Activated CD4-positive, alpha-beta T cell treated with anti-CD3 and anti-CD28 coated beads for 48 hours (primary cell): Measurements from ENCODE around the gene AGRN.
"Not testable (repeated sequence)": the region's sequence is repeated elsewhere in the genome, so short reads cannot be mapped to it uniquely, and the experiment has no call there.

Experiments
- DNase-seq: peaks from one replicate; pipeline ENCODE4 v3.0.0-alpha.2; 2020

AGRN gene

DNA sequence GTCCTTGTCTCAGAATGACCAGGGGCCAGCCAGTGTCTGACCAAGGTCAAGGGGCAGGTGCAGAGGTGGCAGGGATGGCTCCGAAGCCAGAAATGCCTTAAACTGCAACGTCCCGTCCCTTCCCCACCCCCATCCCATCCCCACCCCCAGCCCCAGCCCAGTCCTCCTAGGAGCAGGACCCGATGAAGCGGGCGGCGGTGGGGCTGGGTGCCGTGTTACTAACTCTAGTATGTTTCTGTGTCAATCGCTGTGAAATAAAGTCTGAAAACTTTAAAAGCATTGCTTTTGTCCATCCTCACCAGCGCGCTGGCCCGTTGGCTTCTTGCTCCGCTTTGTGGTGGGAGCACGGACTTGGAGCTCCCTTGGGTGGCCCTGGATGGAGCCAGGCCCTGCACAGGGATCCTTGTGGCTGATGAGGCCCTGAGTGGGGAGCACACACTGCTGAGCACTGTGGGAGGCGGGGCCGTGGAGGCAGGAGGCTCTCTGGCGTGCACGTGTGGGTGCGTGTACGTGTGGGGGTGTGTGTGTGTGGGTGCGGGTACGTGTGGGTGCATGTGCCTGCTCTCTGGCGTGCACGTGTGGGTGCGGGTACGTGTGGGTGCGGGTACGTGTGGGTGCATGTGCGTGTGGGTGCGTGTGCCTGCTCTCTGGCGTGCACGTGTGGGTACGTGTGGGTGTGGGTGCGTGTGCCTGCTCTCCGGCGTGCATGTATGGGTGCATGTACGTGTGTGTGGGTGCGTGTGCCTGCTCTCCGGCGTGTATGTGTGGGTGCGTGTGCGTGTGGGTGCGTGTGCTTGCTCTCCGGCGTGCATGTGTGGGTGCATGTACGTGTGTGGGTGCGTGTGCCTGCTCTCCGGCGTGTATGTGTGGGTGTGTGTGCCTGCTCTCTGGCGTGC, 36.2 kb downstream of the AGRN start:
- DNase-seq: no peak

DNA sequence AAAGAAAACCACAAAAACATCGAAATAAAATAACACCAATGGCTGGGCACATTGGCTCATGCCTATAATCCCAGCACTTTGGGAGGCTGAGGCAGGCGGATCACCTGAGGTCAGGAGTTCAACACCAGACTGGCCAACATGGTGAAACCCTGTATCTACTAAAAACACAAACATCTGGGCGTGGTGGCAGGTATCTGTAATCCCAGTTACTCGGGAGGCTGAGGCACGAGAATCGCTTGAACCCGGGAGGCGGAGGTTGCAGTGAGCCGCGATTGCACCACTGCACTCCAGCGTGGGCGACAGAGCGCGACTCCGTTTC, 37.8 kb downstream of the AGRN start:
- DNase-seq: not testable (repeated sequence)

DNA sequence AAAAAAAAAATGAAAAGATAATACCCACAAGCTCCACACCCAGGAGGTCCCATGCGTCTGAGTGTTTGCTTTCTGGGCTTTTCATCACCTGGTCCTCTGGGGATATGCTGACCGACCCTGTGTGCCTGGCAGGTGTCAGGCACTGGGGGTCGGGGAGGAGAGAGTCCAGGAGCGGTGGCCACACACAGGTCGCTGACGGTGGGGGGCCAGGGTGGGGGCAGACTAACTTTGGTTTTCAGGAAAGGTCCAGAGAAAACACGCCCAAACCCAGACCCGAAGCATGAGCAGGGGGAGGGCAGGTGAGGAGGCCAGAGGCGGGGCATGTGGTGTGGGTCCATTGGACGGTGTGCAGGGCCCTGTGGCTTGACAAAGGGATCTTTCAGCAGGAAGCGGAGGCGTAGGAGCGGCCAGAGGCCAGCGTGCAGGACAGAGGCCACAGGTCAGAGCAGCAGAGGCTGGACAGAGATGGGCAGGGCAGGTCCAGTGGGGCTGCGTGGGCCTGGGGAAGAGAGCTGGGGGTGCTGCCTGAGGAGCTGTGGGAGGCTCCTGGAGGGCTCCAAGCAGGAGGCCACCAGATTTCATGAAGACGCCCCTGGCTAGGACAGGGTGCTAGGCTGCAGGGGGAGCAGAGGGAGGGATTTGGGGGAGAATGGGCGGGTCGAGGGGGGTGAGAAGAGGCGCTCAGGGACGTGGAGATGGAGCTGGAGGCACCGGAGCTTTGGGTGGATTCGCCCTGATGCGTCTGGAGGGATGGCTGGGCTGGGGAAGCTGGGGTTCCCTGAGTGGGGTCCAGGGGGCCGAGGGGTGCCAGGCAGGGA, 38.4 kb downstream of the AGRN start:
- no peak for DNase-seq

DNA sequence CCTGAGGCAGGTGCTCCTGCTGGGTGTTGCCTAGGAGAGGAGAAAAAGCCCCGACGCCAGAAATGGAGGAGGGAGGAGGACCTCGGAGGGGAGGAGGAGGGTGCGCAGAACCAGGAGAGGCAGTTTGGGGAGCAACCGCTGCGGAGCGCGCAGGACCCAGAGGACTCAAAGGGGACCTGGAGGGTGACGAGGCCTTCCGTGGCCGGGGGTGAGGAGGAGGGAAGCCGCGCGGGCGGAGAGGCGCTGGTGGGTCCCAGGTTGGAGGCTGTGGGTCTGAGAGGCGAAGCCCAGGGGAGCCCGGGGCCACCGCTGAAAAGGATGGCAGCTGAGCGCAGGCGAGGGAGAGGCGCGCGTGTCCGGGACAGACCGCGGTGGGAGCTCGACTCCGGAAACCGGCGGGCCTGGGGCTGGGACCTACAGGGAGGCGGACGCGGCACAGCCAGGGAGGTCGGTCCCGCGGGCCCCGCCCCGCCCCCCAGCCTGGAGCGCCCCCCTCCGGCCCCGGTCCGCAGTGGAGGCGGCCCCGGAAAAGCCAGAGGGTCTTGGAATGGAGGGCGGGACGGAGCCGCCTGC, 39.1 kb downstream of the AGRN start:
- peak; percentile 51 for DNase-seq

DNA sequence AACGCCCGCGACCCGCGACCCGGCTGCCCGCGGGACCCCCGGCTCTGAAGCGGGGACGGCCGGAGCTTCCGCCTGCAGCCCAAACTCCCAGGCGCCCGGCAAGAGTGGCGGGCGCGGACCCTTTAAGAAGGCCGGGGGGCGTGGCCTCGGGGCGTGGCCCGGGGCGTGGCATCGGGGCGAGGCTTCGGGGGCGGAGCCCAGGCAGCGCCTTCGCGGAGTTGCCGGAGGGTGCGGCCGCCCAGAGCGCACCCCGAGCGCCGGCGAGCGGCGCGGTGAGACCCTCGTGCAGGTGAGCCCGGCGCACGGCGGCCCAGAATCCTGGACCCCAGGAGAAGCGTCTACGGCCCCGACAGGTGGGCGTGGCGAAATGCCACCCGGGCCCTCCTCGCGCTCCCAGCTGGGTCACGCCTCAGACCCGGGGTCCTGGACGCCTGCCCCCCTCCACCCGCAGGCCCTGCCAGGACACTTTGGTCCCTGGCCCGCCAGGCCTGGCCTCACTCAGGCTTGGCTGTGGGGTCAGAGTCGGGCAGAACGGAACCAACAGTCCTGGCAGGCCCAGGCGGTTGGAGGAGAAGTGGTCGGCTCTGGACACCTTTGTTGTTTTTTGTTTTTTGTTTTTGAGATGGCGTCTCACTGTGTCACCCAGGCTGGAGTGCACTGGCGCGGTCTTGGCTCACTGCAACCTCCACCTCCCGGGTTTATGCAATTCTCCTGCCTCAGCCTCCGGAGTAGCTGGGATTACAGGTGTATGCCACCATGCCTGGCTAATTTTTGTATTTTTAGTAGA, 39.8 kb downstream of the AGRN start:
- peak; percentile 94 for DNase-seq

DNA sequence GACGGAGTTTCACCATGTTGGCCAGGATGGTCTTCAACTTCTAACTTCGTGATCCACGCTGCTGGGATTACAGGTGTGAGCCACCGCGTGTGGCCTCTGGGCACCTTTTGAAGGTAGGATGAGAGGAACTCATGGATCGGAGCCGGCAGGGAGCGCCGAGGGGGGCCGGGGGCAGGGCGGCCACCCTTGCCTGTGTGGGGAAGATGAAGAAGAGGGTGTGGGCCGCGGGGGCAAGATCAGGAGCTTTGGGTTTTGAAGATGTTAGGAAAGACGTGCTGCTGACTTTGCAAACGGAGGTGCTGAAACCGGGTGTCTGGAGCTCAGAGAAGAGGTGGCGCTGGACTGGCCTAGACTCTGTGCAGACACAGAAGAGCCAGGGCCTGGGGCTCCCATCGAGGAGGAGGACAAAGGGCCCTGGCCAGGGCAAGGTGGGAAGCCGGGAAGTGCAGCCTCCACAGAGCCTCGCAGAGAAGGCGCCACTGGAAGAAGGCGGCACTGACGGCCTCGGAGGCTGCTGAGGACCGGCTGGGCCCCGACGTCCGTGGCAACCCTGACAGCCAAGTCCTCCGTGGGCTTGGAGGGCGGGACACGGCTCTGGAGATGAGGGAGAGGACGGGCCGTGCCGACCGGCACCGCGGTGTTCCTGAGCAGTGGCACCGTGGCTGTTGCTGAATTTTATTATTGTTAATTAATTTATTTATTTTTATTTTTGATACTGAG, 40.5 kb downstream of the AGRN start:
- no peak for DNase-seq

DNA sequence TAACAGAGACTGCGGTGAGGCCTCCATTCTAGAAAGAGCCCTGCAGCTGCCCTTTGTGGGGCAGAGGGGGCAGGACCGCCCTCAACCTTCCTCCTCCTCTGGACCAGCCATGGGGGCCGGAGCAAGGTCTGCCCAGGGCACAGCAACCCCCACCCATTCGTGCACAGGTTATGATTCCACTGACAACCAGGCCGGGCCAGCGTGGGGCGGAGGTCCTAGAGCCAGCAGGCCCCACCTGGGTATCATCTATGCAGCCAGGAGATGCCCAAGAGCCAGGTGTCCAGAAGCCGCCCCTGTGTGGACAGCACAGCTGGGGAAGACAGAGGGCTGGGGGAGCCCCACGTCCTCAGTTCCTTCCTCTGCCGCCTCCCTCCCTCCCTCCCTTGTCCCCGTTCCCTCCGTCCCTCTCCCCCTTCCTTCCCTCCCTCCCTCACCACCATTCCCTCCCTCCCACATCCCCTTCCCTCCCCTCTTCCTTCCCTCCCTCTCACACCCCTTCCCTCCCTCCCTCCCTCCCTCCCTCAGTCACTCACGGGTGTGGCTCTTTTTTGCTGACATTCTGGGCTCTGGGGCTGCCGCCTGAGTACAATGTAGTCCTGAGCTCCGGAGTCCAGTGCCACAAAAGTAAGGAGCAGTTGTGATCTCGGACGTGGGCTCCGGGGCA, 41.9 kb downstream of the AGRN start:
- no peak for DNase-seq

DNA sequence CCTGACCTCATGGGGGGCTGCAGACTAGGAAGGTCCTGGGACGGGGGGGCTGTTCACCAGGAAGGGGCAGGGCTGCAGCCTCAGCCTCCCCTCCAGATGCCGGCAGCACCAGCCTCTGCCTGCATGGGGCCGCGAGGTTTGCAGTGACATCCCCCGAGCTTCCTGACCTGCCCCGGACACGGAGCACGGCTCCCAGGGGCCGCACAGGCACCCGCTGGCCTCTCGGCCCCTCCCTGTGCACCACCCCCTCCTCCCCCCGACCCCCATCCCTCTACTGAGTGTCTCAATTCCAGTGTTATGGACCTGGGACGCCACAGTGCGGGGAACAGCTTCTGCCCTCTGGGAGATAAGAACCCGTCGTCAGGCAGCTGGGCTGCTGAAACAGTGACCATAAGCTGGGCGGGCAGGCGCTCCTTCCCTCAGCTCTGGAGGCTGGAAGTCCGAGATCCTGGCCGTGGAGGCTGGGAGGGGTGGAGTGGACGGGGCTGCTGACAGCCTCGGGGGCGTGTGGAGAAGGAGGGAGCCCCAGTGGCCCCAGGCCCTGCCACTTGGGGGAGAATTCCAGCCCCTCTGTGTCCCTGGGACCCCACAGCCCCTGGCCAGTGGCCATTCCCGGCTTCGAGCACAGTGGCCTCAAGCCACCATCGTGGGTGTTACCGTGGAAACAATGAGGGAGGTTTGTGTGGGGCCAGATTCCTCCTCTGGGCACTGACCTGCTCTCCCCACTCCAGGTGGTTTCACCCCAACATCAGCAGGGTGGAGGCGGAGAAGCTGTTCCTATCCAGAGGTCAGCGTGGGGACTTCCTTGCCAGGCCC, 42.6 kb downstream of the AGRN start:
- DNase-seq: no peak

DNA sequence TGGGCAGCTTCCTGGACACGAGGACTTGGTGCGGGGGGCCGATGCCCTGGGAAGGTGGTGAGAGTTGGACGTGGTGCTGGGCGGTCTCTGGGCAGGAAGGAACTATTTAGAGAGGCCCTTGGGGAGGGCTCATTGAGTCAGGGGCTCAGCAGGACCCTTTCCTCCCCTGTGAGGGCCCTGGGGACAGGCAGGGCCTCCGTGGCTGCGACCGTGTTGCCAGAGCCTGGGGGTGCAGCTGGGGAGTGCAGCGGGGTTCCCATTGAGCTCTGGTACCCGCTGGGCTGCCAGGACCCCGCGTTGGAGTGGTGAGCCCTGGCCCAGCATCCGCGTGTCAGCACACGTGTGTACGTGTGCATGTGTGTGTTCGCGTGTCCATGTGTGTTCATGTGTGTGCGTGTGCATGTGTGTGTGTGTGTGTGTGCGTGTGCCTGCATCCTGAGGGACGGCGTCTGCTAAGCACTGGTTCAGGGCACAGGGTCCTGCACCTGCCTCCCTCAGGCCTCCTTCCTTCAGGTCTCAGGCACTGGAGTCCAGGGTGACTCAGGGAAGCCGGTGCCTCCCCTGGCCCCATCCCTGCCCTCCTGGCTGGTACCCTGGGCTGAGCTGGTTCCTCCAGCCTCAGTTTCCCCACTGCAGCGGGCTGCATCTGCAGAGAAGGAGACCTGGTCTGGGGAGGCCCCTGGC, 43.5 kb downstream of the AGRN start:
- no peak for DNase-seq

DNA sequence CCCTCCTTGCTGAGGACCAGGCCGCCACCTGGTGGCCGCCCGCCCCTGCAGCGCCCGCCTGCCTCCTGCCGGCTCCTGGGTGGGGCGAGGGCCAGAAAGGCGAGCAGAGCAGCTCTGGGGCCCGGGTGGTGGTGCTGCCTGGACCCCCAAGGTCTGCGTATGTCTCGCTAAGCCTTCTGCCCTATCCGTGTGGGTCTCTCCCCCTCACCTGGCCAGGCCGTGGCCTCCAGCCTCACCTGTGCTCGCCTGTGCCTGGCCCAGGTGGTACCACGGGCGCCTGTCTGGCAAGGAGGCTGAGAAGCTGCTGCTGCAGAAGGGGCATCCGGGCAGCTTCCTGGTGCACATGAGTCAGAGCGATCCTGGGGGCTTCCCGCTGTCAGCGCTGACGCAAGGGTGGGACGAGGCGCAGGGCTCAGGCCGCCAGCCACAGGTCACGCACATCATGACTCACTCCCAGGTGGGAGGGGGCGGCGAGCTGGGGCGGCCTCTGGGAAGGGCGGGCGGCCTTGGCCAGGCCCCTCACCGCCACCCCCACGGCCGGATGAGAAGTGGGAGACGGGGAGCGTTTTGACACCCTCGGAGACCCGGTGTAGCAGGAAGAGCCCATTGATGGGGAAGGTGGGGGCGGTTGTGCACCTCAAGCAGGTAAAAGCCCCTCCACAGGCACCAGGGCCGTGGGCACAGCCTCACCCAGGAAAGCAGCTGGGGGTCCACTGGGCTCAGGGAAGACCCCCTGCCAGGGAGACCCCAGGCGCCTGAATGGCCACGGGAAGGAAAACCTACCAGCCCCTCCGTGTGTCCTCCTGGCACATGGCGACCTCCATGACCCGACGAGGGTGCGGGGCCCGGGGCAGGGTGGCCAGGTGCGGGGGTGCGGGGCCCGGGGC, 44.3 kb downstream of the AGRN start:
- DNase-seq: peak; percentile 89

DNA sequence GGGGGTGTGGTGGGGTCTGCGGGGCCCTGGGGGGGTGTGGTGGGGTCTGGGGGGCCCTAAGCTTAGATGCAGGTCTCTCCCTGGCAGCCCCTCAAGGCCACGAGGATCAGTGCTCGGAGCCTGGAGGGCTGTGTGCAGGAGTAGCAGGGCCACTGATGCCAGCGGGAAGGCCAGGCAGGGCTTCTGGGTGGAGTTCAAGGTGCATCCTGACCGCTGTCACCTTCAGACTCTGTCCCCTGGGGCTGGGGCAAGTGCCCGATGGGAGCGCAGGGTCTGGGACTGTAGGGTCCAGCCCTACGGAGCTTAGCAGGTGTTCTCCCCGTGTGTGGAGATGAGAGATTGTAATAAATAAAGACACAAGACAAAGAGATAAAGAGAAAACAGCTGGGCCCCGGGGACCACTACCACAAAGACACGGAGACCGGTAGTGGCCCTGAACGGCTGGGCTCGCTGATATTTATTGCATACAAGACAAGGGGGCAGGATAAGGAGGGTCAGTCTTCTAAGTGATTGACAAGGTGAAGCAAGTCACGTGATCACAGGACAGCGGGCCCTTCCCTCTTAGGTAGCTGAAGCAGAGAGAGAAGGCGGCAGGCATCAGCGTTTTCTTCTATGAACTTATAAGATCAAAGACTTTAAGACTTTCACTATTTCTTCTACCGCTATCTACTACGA, 45.5 kb downstream of the AGRN start:
- no peak for DNase-seq

DNA sequence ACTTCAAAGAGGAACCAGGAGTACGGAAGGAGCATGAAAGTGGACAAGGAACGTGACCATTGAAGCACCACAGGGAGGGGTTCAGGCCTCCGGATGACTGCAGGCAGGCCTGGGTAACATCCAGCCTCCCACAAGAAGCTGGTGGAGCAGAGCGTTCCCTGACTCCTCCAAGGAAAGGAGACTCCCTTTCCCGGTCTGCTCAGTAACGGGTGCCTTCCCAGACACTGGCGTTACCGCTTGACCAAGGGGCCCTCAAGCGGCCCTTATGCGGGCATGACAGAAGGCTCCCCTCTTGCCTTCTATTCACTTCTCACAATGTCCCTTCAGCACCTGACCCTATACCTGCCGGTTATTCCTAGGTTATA, 46.0 kb downstream of the AGRN start:
- not testable (repeated sequence) for DNase-seq

DNA sequence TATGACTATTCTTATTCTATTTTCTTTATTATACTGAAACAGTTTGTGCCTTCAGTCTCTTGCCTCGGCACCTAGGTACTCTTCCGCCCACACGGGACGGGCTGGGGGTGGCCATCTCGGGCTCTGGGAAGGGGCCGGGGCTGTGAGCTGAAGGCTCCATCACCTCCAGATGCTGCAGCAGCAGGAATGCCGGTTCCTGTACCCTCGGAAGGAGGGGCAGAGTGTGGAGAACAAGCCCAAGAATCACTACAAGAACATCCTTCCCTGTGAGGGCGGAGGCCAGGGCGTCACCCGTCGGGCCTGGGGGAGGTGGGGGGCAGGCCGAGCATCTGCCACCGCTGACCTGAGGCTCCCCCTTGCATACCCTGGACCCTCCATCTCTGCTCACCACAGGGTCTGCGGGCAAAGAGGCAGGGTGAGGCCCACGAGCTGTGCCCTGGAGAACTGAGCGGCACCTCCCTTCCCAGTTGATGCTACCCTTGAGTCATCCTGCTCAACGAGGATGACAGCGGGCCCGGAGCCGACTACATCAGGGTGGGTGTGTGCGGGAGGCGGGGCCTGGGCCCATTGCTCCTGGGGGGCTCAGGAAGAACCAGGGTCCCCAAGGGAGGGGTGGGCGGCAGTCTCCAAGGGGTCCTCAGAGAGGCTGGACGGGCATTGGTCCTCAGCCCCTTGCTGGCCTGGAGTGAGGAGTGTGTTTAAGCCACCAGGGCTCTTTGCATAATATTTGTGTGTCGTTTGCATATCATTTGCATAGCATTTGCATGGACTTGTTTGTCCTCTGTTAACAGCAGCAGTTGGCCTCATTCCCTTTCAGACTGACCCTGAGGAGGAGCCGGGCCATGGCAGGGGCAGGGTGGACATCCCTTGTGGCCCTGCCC, 46.7 kb downstream of the AGRN start:
- peak; percentile 49 for DNase-seq

DNA sequence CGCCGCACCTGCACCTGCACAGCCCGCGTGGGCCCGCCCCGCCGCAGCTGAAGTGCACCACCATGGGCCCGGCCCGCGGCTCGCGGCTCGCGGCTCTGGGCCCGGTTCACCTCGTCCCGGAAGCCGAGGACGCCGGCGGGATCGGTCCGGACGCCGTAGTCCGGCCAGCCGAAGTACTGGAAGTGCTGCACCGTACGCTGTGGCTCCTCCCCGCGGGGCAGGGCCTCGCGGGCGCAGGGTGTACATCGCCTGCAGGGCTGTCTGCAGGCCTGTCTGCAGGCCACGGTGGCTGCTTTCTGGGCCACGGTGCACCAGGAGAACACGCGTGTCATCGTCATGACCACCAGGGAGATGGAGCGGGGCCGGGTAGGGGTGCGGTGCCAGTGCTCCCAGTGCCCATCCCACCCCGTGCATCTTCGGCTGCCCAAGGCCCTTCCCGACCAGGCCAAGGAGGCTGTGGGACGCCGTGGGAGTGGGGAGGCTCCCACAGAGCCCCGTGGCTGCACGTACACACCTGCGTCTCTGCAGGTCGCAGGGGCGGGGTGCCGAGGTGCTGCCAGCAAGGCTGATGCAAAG, 47.5 kb downstream of the AGRN start:
- DNase-seq: no peak

DNA sequence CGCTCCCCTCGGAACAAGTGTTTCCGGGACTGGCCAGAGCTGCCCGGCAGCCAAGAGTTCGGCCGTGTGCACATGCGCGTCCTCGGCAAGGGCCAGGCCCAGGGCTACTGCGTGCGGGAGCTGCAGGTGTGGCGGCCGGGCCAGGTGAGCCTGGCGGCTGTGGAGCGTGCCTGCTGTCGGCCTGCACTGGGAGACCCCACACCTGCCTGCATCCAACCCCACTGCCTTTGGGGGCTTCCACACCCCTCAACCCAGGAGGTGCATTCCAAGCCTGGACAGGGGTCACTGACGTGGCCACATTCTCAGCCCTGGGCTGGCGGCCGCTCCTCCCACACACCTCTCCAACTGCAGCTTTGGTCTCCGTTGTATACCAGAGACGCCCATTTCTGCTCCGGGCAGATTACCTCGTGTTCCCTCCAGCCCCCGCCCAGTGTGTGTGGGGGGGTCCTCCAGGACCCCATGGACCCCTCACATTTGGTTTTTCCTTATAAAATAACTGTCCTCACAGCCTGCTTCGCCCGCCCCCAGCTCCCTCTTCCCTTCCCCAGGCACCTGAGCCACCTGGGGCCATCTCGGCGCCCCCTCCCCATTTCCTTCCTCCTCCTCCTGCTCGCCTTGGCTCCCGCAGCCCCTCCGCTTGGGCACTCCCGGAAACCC, 48.1 kb downstream of the AGRN start:
- DNase-seq: no peak

DNA sequence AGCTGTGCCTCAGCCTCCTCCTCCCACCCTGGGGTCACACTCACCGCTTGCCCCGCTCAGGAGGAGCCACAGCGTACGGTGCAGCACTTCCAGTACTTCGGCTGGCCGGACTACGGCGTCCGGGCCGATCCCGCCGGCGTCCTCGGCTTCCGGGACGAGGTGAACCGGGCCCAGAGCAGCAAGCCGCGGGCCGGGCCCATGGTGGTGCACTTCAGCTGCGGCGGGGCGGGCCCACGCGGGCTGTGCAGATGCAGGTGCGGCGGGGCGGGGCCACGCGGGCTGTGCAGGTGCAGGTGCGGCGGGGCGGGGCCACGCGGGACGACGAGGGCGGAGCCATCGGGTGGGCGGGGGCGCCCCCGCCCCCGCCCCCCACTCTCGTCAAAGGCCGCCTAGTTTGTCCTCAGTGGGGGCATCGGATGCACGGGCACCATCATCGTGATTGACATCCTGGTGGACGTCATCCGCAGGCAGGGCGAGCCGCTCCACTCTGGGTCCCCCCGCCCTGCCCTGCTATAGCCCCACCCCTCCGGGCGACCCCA, 48.7 kb downstream of the AGRN start:
- peak; percentile 35 for DNase-seq
